AG20443 (cell line): Measurements from ENCODE around the gene TP53BP1.

Experiments
- DNase-seq: peaks from one replicate; pipeline ENCODE4 v3.0.0; 2012; ENCODE audit warnings: low spot score, mixed read lengths

The TP53BP1 gene

DNA sequence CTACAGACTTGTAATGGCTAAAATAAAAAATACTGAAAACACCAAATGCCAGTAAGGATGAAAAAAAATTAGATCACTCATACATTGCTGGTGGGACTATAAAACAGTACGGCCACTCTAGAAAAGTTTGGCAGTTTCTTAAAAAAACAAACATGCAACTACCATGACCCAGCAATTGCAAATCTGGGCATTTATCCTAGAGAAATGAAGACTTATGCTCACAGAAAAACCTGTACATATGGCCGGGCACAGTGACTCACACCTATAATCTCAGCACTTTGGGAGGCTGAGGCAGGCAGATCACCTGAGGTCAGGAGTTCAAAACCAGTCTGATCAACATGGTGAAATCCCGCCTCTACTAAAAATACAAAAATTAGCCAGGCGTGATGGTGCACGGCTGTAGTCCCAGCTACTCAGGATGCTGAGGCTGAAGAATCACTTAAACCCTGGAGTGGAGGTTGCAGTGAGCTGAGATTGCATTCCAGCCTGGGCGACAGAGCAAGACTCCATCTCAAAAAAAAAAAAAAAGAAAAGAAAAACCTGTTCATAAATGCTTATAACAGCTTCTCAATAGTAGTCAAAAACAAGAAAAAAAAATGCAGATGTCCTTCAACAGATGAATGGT, 5.6 kb downstream of the TP53BP1 start:
- no peak for DNase-seq

DNA sequence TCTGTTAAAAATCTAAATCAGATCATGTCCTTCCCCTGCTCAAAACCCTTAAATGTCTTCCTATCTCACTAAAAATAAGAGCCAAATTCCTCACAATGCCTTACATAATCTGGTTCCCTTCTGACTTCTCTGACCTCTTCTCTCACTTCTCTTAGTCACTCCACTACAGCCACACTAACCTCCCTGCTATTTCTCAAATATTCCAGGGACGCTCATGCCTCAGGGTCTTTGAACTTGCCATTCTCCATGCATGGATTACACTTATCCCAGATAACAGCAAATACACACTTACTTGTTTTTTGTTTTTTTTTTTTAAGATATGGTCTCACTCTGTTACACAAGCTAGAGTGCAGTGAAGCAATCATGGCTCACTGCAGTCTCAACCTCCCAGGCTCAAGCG, 8.5 kb downstream of the TP53BP1 start:
- no peak for DNase-seq

DNA sequence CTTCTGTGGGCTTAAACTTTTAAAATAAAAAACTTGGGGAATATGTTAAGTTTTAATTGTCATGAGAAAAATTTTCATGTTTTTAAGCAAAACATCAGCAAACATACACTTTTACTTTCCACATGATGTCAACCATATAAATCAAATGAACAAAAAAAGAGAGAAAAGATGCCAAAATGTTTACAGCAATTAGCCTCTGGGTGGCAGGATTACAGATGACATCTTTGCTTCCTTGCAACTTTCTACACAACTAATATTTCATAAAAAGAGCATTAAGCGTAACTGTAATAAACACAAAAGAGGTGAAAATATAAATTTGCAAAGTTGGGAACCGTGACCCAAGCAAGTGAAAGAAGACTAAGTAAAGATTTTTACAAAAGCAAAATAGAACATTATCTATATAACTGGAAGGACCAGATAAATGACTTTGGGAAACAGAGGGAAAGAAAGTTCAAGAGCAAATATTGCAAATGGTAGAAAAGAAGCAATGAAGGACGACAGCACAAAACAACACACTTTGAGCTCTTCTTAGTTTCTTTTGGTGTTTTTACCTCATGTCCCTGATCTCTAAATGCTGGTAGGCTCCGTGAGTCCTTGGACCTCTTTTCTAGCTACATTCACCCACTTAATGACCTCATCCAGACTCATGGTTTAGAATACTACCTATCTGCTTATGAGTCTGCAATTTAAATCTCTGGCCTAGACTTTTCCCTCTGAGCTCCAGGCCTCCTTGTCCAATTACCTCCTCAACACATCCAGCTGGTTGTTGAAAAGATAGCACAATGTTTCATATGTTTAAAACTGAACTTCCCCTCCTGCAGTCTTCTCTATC, 9.4 kb downstream of the TP53BP1 start:
- DNase-seq = peak; percentile 26

DNA sequence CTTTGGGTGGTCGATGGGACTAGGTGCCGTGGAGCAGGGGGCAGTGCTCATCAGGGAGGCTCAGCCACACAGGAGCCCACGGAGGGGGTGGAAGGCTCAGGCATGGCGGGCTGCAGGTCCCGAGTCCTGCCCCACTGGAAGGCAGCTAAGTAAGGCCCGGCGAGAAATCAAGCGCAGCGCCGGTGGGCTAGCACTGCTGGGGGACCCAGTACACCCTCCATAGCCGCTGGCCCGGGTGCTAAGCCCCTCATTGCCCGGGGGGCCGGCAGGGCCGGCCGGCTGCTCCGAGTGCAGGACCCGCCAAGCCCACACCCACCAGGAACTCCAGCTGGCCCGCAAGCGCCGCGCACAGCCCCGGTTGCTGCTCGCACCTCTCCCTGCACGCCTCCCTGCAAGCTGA, 19.1 kb downstream of the TP53BP1 start:
- DNase-seq = no peak

DNA sequence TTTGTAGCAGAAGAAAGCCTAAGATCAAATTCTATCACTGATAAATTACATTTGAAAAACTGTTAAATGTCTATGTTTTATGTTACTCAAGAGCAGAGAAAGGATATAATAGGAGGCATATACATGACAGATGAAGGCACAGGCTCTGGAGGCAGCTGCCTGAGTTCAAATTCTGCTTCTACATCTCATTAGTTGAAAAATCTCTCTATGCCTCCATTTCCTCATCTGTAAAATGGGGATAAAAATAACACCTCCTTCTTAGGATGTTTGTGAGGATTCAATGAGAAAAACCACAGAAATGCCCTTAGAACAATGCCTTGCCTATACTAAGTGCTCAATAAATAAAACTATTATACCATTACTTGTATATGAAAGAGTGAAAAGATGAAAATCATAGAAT, 21.0 kb downstream of the TP53BP1 start:
- no peak for DNase-seq

DNA sequence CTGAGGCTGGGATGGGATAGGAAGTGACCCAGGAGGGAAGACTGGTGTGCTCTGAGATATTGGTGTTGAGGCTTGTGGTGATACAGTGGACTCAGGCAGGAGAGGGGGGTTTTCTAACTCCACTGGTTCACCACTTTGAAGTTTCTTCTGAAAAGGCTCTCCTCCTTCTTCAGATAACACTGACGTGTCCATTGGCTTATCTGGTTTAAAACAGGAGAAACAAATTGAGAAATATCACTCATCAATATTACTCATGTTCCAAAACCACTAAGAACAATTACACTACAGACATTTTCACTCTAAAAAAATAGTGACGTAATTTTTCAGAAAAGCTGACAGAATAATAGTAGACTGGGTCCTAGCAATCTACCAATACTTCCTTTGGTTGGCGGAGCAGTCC, 23.1 kb downstream of the TP53BP1 start:
- DNase-seq = no peak

DNA sequence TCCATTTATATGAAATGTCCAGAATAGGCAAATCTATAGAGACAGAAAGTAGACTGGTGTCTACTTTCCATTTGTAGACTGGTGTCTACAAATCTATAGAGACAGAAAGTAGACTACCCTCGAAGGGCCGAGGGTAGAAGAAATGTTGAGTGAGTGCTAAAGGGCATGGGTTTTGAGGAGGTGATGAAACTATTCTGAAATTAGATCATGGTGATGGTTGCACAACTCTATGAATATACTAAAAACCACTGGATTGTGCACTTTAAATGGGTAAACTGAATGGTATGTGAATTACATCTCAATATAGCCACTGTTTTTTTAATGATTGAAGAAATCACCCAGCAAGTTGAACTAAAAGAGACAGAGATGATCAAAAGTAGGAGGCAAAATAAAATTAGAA, 27.9 kb downstream of the TP53BP1 start:
- peak; percentile 44 for DNase-seq

DNA sequence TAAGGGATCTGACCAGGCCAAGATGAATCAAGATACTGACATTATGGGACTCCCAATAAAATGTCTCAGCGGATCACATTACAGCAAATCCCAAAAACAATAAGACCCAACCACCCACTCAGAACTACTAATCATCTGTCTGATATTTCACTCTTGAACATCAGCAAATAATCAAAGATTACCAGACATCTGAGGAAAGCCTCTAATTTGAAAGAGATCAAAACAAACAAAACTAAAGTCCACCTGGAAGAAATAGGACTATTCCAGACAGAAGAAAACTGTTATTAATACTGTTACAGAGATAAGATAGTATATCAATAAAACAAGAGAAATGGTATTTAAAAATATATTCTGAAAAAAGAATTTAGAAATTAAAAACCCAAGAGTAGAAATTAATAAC, 29.0 kb downstream of the TP53BP1 start:
- no peak for DNase-seq

DNA sequence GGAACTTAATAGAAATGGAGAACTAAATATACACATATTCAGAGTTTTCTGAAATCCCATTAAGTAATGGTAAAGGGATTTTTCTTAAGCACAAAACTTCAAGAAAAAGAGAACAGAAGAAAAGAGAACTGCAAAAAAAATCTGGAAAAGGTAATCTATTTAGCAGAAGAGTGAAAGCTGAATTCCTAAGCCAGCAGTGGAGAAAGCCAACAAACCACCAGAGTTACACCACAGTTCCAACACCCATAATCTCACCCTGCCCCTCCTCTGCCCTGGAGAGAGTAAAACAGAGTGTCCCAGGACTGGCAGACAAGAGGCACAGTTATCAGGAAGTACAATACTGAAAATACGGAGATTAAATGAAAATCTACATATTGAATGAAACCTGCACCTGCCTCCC, 29.4 kb downstream of the TP53BP1 start:
- peak; percentile 30 for DNase-seq

DNA sequence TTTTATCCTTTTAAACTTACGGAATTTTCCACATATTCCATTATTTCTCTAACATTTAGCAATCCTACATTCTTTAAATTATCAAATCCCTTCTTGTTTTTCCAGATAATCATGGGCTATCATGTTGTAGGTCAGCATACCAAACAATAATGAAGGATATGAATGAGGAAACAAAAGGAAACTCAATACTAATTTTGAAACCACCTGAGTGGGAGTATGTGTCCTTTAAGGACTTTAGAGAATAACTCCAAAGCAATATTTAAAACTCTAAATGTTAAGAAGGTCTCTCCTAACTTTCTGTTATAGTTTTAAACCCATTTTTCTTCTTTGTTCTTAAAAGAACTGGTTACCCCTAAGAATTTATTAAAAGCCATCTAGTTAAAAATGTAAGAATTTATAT, 43.0 kb downstream of the TP53BP1 start:
- DNase-seq = no peak

DNA sequence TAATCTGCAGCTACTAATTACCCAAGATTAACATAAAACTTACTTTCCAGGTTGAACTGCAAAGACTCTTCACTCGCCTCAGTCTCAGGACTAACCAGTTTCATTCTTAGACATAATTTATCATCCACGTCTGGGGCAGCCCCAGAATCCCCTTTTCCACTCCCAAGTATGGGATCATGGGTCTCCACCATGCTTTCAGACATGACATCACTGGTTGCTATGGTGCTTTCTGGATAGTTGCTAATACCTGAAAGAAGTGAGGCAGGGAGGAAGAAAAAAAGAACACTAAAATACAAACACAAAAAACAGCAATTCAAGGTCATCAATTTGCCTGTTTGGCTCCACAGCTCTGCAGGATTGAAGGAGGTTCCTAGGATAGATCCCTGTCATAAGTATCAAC, 46.6 kb downstream of the TP53BP1 start:
- no peak for DNase-seq

DNA sequence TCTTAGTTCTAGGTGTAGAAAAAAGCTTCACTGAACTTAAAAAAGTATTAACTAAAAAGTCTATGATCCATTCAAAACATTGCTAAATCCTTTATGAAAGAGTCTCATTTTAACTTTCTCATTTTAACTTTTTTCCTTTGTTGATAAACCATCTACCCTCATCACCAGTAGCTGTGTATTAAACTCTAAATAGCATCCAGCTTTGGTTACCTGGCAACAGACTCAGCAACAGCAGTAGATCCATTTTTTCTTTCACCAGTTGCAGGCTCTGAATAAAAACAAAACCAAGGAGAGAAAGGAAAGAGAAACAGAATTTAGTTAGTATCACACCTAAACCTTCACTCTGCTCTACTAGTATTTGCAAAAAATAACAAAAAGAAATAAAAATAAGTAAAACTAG, 51.6 kb downstream of the TP53BP1 start:
- peak; percentile 37 for DNase-seq

DNA sequence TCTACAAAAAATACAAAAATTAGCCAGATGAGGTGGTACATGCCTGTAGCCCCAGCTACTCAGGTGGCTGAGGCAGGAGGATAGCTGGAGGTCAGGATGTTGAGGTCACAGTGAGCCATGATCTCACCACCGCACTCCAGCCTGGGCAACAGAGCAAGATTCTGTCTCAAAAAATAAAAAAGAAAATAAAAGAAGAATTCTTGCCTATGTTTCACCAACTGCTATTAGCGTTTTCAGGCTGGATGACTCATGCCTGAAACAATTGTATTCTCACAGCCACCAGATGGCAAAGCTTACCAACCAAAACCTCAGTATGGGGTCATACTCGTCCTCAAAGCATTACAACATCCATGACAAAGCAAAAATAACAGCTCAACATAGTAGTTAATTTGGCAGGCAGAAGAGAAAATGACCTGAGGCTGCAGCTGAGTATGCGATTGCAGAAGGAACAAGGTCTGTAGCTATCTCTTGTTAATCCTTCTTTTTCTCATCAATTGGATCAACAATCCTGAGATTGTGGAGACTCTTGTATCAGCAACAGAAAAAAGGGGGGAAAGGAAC, 52.2 kb downstream of the TP53BP1 start:
- DNase-seq = peak; percentile 91

DNA sequence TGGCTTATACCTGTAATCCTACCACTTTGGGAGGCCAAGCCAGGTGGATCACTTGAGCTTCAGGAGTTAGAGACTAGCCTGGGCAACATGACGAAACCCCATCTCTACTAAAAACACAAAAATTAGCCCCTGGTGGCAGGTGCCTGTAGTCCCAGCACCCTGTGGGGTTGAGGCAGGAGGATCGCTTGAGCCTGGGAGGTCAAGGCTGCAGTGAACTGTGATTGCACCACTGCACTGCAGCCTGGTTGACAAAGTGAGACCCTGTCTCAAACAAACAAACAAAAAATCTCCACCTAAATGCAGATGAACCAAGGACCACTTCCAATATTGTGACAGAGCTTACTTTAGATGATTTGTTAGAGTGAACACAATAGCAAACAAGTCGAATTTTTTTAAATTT, 53.7 kb downstream of the TP53BP1 start:
- no peak for DNase-seq

DNA sequence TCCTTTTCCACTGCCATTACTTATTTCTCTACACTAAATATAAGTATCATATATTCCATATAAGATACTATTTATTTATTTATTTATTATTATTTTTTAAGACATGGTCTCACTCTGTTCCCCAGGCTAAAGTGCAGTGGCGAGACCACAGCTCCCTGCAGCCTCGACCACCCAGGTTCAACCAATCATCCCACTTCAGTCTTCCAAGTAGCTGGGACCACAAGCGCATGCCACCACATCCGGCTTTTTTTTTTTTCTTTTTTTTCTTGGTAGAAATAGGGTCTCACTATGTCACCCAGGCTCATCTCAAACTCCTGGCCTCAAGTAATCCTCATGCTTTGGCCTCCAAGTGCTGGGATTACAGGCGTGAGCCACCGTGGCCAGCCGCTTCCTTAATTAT, 56.6 kb downstream of the TP53BP1 start:
- no peak for DNase-seq

DNA sequence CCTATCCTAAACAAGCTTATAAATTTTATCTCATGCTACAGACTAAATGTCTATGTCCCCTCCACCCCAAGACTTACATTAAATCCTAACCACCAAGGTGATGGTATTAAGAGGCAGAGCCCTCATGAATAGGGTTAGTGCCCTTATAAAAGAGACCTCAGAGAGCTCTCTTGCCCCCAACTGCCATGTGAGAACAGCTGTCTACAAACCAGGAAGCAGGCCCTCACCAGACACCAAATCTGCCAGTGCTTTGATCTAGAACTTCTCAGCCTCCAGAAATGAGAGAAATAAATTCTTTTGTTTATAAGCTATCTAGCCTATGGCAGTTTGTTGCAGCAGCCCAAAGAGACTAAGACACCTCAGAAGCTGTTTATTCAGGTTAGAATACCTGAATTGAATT, 58.5 kb downstream of the TP53BP1 start:
- no peak for DNase-seq

DNA sequence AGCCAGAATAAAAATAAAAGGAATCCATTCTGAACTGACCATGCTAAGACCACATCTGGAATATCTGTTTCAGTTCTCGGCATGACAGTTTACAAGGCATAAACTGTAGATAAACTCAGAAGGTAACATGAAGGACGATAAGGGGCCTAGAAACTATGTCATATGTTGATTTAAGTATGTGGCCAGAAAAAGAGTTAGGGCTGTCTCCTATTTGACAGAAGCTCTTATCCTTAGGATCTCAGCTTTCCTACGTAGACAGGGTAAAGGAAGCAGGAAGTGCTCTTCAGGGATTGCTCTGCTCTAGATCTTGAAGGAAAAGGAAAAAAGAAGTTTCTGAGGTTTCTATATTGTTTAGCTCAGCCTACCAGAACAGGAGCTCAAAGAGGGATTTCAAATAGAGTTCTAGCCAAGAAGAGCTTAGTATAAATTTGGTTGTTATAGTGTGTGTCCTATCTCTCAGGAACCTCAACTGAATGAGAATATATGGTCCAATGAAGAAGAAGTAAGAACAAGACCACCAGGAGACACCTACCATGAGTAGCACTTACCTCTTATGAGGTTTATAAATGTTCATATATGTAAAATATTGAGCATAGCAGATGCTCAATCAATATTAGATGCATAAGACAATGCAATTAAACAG, 59.2 kb downstream of the TP53BP1 start:
- no peak for DNase-seq

DNA sequence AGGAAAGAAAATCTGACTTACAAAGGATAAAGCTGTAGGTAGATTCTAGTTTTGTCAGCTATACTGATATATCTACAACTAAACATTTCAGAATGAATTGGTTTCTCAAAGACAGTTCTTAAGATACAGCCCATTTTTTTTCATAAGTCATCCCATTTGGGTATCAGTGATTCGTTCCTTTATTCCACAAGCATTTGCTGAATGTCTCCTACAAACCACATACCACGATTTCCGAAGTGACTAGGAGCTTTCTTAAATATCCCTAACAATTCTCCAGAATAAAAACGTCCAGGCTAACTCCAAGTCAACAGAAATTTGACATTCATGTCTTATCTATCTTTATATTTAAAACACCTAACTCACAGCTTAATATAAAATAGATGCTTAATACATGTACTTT, 59.8 kb downstream of the TP53BP1 start:
- peak; percentile 13 for DNase-seq

DNA sequence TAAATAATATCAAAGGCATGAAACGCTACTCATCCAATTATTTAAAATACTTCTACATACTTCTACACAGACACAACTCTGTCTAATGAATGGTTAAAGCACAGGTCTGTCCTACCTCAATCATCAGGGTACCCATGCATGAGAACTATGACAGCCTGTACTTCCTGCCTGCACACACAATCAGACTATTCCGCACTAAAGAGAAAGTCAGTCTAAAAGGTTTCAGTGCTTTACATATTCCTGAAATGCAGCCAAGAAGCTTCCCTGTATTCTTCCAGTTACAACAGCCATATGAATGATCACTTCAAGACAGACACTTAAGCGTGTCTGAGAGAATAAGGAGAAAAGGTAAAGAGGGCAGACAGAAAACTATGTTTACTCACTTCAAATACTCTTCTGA, 63.3 kb downstream of the TP53BP1 start:
- DNase-seq = no peak

DNA sequence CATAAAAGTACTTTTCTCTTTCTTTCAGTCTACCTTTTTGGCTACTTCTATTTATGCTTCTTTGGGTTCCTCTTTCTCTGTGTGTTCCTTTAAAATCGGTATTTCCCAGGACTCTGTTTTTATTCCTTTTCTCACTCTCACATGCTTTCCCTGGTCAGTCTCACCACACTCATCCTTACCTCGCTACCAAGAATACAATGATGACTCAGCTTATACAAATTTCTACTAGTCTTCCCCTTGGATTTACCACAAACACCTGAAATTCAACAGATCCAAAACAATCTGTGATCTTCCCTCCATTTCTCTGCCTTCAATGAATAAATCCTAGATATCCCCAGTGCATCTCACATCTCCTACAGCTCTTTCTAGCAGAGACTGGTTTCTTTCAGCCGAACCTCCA, 69.2 kb downstream of the TP53BP1 start:
- no peak for DNase-seq

DNA sequence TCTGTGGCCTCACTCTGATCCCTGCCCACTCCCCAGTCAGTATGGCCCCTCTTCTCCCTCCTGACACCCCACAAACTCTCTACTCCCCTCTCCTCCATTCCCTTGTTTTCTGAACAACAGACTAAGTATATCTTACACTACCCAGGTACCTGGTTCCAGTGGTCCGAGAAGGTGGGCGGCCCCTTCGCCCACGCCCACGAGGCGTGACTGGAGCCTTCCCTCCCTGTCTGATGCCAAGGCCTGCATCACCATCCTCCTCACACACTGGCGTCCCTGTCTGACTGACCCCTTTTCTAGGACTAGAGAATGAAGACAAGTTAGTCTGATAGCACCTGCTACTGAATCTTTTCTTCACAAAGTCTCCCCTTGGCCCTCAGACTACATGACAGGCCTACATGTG, 72.1 kb downstream of the TP53BP1 start:
- DNase-seq = no peak

DNA sequence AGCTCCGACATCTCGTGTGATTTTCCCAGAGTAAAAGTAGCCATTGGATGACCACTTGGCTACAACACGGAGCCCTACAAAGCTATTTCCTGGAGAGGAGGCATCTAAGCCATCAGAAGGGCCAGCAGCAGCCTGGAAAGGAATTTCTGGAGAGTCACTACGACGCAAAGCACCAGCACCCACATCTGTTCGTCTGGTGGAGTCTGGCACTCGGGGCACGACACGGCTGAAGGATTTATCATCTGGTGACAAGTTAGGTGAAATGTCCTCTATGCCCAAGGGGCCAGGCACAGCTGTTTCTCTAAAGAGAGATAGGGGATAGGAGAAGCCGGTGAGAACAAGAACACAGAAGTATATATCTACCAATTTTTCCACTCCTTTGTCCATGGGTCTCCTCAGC, 72.5 kb downstream of the TP53BP1 start:
- DNase-seq = no peak

DNA sequence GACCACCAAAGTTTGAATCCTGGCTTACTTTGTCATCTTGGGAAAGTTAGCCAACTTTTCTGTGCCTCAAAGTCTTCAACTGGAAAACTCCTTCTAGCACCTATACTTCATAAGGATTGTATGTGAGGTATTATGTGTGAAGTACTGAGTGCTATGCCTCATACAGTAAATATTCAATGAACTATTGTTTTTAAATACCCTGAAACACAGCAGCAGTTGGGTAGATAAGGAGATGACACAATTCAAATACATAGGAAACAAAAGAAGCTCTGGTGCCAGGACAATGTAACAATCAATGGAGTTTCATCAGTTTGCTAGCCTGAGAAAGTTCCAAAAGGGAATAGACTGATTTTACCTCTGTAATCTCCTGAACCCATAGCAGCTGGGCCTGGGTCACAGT, 78.8 kb downstream of the TP53BP1 start:
- no peak for DNase-seq
